ENCODE results near the gene PPP2R2C. TPM values are rescaled to one million over a fixed set of nuclear protein-coding genes. Genes with fewer than 3 reads are reported as not detected.

The PPP2R2C gene
- total and polyA plus RNA-seq, 11 donors = 0.22 to 20.0 (median 6.8) TPM

DNA sequence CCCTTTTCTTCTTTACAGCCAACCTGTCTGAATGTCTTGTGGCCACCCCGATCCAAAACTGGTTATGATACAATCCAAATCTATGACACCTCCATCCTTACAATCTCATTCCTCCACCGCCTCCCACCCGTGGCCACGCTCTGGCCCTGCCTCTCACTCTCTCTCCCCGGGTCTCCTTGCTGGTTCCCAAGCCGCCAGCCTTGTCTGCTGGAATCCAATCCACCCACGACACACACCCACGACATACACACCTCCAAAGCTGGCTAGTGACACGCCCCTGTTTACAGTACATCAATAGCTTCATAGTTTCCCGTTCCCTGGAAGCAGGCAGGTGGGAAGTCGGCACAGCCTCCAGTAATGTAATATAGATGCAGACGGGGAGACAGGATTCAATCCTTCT, 103.8 kb downstream of the PPP2R2C start:
- no peaks in the 10 kb centered on the region for H3K36me3 ChIP-seq
- H3K27ac ChIP-seq = no peak overlapping the region
- no peak for ATAC-seq
- no peaks in the 10 kb centered on the region for H3K4me1 ChIP-seq
- TF ChIP-seq, protein P1, sequence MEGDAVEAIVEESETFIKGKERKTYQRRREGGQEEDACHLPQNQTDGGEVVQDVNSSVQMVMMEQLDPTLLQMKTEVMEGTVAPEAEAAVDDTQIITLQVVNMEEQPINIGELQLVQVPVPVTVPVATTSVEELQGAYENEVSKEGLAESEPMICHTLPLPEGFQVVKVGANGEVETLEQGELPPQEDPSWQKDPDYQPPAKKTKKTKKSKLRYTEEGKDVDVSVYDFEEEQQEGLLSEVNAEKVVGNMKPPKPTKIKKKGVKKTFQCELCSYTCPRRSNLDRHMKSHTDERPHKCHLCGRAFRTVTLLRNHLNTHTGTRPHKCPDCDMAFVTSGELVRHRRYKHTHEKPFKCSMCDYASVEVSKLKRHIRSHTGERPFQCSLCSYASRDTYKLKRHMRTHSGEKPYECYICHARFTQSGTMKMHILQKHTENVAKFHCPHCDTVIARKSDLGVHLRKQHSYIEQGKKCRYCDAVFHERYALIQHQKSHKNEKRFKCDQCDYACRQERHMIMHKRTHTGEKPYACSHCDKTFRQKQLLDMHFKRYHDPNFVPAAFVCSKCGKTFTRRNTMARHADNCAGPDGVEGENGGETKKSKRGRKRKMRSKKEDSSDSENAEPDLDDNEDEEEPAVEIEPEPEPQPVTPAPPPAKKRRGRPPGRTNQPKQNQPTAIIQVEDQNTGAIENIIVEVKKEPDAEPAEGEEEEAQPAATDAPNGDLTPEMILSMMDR (IDR thresholded peaks at IDR 0.05) = no peak
- no peak for TF ChIP-seq POLR2A (IDR thresholded peaks at IDR 0.05)
- H3K9me3 ChIP-seq = no peaks in the 10 kb centered on the region
- intact Hi-C loops (cut with DNase I) = no loop called here
- WGBS, 4 donors = 67 to 77% (median 71%) methylated on average over 12 of the region's 12 CpGs
- H3K4me3 ChIP-seq = no peak overlapping the region
- peaks cover 0 to 26% (median 5%) of the 10 kb centered on the region in 9 donors for H3K27me3 ChIP-seq
- DNase-seq = peak in 1 of 5 donors; percentile 15

DNA sequence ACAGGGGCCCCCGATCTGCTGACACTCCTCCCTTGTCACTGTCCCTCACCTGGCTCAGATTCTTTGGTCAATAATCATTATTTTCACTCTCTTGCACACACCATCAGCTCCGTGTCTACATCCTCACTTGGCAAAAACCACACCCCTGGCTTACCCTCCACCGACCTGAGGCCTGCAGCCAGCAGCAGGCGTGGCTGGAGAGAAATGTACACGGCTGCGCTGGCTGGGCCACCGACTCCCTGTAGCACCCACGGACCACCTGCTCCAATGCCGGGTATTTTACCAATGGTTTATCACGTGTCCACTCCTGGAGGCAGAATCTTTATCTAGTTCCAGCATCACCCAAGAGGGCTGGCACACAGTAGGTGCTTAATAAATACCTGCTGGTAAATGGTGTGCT, 104.3 kb downstream of the PPP2R2C start:
- no peak for TF ChIP-seq POLR2A (IDR thresholded peaks at IDR 0.05)
- TF ChIP-seq, protein P1 (IDR thresholded peaks at IDR 0.05) = no peak
- Histone ChIP-seq H3K27ac (no peak overlapping the region), H3K36me3 (no peaks in the 10 kb centered on the region), H3K9me3 (no peaks in the 10 kb centered on the region), H3K27me3 (peaks cover 0 to 26% (median 5%) of the 10 kb centered on the region in 9 donors), H3K4me3 (no peak overlapping the region), H3K4me1 (no peaks in the 10 kb centered on the region)
- DNase-seq (peak in 1 of 5 donors; percentile 18), ATAC-seq (no peak)
- intact Hi-C loops (cut with DNase I) = no loop called here
- 64 to 81% (median 70%) methylated on average over 10 of the region's 10 CpGs for WGBS, 4 donors

DNA sequence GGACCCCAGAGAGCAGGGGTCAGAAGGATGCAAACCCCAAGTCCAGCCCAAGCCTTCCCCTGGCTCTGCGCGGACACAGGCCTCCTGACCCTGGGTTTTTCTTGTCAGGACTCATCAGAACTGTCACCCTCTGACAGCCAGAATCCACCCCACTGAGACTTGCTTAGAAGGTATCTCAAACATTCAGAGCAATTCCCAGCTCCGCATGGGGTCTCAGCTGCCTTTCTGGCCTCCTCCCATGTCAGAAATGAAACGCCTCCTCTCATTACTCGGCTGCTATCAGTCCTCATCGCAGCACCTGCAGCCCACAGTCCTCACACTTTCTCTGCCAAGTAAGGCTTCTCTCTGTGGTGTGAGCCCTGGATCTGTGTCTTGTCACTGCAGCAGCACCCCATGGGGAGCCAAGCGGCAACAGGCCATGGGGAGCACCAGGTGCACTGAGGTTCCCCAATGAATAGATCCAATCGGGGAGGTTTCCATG, 105.0 kb downstream of the PPP2R2C start:
- peaks cover 0 to 26% (median 5%) of the 10 kb centered on the region in 9 donors for H3K27me3 ChIP-seq
- no peak for ATAC-seq

DNA sequence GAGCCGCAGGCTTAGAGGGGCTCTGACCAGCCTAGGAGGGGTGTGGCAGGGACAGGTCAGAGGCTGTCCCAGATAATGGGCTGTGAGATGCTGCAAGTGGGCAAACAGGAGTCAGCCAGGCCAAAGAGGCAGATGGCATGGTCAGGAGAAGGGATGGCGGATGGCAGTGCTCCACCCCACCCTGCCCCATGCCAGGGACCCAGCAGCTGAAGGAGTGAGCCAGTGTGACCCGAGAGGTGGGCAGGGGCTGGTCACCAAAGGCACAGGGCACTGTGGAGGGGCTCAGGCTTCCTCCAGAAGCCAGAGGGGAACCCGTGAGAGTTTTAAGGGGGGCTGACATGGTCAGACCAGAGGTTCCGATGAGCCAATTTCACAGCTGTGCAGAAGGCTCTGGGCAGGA, 105.8 kb downstream of the PPP2R2C start:
- 63 to 75% (median 67%) methylated on average over 4 to 5 of the region's 5 CpGs for WGBS, 4 donors
- H3K27me3 ChIP-seq = peaks cover 0 to 26% (median 5%) of the 10 kb centered on the region in 9 donors
- DNase-seq = peak in 1 of 5 donors; percentile 42

More for the DNA sequence above, 105.0 kb downstream of the PPP2R2C start:
- Histone ChIP-seq H3K27ac (no peak overlapping the region), H3K9me3 (no peaks in the 10 kb centered on the region), H3K36me3 (no peaks in the 10 kb centered on the region), H3K4me3 (no peak overlapping the region), H3K4me1 (no peaks in the 10 kb centered on the region)
- intact Hi-C loops (cut with DNase I) = no loop called here
- peak in 1 of 5 donors; percentile 23 for DNase-seq
- WGBS, 4 donors = 14 to 36% (median 29%) methylated on average over 6 to 8 of the region's 8 CpGs
- TF ChIP-seq, protein P1 (IDR thresholded peaks at IDR 0.05) = no peak
- no peak for TF ChIP-seq POLR2A (IDR thresholded peaks at IDR 0.05)

More for the DNA sequence above, 105.8 kb downstream of the PPP2R2C start:
- no peak for ATAC-seq
- Histone ChIP-seq H3K4me3 (no peak overlapping the region), H3K4me1 (no peaks in the 10 kb centered on the region), H3K27ac (no peak overlapping the region), H3K36me3 (no peaks in the 10 kb centered on the region), H3K9me3 (no peaks in the 10 kb centered on the region)
- TF ChIP-seq POLR2A (IDR thresholded peaks at IDR 0.05) = no peak
- TF ChIP-seq, protein P1 (IDR thresholded peaks at IDR 0.05) = no peak
- intact Hi-C loops (cut with DNase I) = no loop called here

Data from heart left ventricle (tissue), 16 donors.